T1000 (cell line): Measurements from ENCODE around the gene METTL1.
"Not testable (repeated sequence)": the region's sequence is repeated elsewhere in the genome, so short reads cannot be mapped to it uniquely, and the experiment has no call there.

Experiments
- DNase-seq: peaks from one replicate; lab custom pipeline; 2025; ENCODE audit warnings: mixed read lengths; lab: John Stamatoyannopoulos, UW

METTL1 gene

GRCh38 chr12:57796996-57797395 is 25.1 kb upstream of the METTL1 start:
- DNase-seq, result no peak

GRCh38 chr12:57795354-57795753 is 23.4 kb upstream of the METTL1 start:
- DNase-seq, result no peak

GRCh38 chr12:57793920-57794319 is 22.0 kb upstream of the METTL1 start:
- DNase-seq, result no peak

GRCh38 chr12:57783861-57784260 is 12.0 kb upstream of the METTL1 start:
- DNase-seq, result no peak

- DNase-seq, result no peak
These were observed 11.5 kb upstream of the METTL1 start for GRCh38 chr12:57783466-57783801.

GRCh38 chr12:57782608-57783465 is 10.9 kb upstream of the METTL1 start, which contains the start of gene TSFM:
TSS of gene TSFM (plus strand) at chr12:57782787. CDS start at chr12:57782802, 15 bp downstream.
- peak; percentile 100 for DNase-seq

- no peak for DNase-seq
These were observed 10.3 kb upstream of the METTL1 start for GRCh38 chr12:57782243-57782607.

GRCh38 chr12:57781801-57782200 is 9.9 kb upstream of the METTL1 start:
- DNase-seq, result no peak

GRCh38 chr12:57781244-57781643 is 9.3 kb upstream of the METTL1 start:
- DNase-seq, result no peak

GRCh38 chr12:57780284-57780897 is 8.5 kb upstream of the METTL1 start:
- no peak for DNase-seq

GRCh38 chr12:57779736-57780135 is 7.8 kb upstream of the METTL1 start:
- no peak for DNase-seq

GRCh38 chr12:57777911-57778310 is 6.0 kb upstream of the METTL1 start:
- DNase-seq, result no peak

GRCh38 chr12:57777367-57777766 is 5.5 kb upstream of the METTL1 start:
- no peak for DNase-seq

GRCh38 chr12:57776247-57776587 is 4.3 kb upstream of the METTL1 start:
- no peak for DNase-seq

GRCh38 chr12:57775563-57776246 is 3.8 kb upstream of the METTL1 start:
- DNase-seq, result no peak

GRCh38 chr12:57775044-57775443 is 3.1 kb upstream of the METTL1 start:
- no peak for DNase-seq

- DNase-seq, result not testable (repeated sequence)
These were observed 2.7 kb upstream of the METTL1 start for GRCh38 chr12:57774634-57775033.

GRCh38 chr12:57772429-57773322 is 771 bp upstream of the METTL1 start, which contains the start of gene EEF1AKMT3:
TSS of gene EEF1AKMT3 (plus strand) at chr12:57772614. CDS start at chr12:57772725, 111 bp downstream.
- peak; percentile 100 for DNase-seq

- no peak for DNase-seq
These were observed 551 bp downstream of the METTL1 start for GRCh38 chr12:57771236-57771872.

- no peak for DNase-seq
These were observed 1.2 kb downstream of the METTL1 start for GRCh38 chr12:57770734-57771133.

- no peak for DNase-seq
These were observed 2.3 kb downstream of the METTL1 start for GRCh38 chr12:57769594-57769993.
